ENCODE measurements around the gene CSH2. TPM values are rescaled to one million over a fixed set of nuclear protein-coding genes. Genes with fewer than 3 reads are reported as not detected.

Gene CSH2
- total RNA-seq, 6 experiments from 2014 or later, result not detected

GRCh38 chr17:63832455-63832854, 41.0 kb downstream of the CSH2 start:
- H3K9me3 Mint-ChIP-seq, result no peaks in the 10 kb centered on the region
- peaks cover 37% of the 10 kb centered on the region for H3K36me3 Mint-ChIP-seq (ENCODE audit: low read depth)
- H3K4me3 Mint-ChIP-seq, result no peak overlapping the region
- H3K27me3 Mint-ChIP-seq (ENCODE audit: insufficient read depth), result peaks cover 3% of the 10 kb centered on the region
- peaks cover 27% of the 10 kb centered on the region for H3K4me1 Mint-ChIP-seq (ENCODE audit: low read depth)
- no peak overlapping the region for H3K27ac Mint-ChIP-seq
- no peak for DNase-seq
- peak; percentile 38 for TF ChIP-seq CTCF (IDR thresholded peaks at IDR 0.05)

GRCh38 chr17:63832014-63832413, 41.5 kb downstream of the CSH2 start:
- Mint-ChIP-seq H3K4me3 (no peak overlapping the region), H3K36me3 (ENCODE audit: low read depth) (peaks cover 37% of the 10 kb centered on the region), H3K27me3 (ENCODE audit: insufficient read depth) (peaks cover 7% of the 10 kb centered on the region), H3K4me1 (ENCODE audit: low read depth) (peaks cover 27% of the 10 kb centered on the region), H3K9me3 (no peaks in the 10 kb centered on the region), H3K27ac (no peak overlapping the region)
- TF ChIP-seq CTCF (IDR thresholded peaks at IDR 0.05), result no peak
- DNase-seq, result no peak

- Mint-ChIP-seq H3K27ac (no peak overlapping the region), H3K36me3 (ENCODE audit: low read depth) (peaks cover 37% of the 10 kb centered on the region), H3K4me1 (ENCODE audit: low read depth) (peaks cover 27% of the 10 kb centered on the region), H3K4me3 (no peak overlapping the region), H3K9me3 (no peaks in the 10 kb centered on the region), H3K27me3 (ENCODE audit: insufficient read depth) (peaks cover 8% of the 10 kb centered on the region)
- DNase-seq, result no peak
- no peak for TF ChIP-seq CTCF (IDR thresholded peaks at IDR 0.05)
Measured at GRCh38 chr17:63831505-63831904, 42.0 kb downstream of the CSH2 start.

GRCh38 chr17:63830904-63831491, 42.5 kb downstream of the CSH2 start:
- Mint-ChIP-seq H3K27ac (no peak overlapping the region), H3K4me3 (no peak overlapping the region), H3K36me3 (ENCODE audit: low read depth) (peaks cover 41% of the 10 kb centered on the region), H3K9me3 (no peaks in the 10 kb centered on the region), H3K27me3 (ENCODE audit: insufficient read depth) (peaks cover 8% of the 10 kb centered on the region), H3K4me1 (ENCODE audit: low read depth) (peaks cover 31% of the 10 kb centered on the region)
- no peak for TF ChIP-seq CTCF (IDR thresholded peaks at IDR 0.05)
- DNase-seq, result no peak

GRCh38 chr17:63830278-63830677, 43.2 kb downstream of the CSH2 start:
- Mint-ChIP-seq H3K4me1 (ENCODE audit: low read depth) (peaks cover 39% of the 10 kb centered on the region), H3K27ac (peak overlapping the region; percentile 26; the same call in 1 of the 2 replicates), H3K4me3 (no peak overlapping the region), H3K9me3 (no peaks in the 10 kb centered on the region), H3K36me3 (ENCODE audit: low read depth) (peaks cover 48% of the 10 kb centered on the region), H3K27me3 (ENCODE audit: insufficient read depth) (peaks cover 9% of the 10 kb centered on the region)
- TF ChIP-seq CTCF (IDR thresholded peaks at IDR 0.05), result no peak
- DNase-seq, result no peak

All from HFFc6 (cell line).